A673 (cell line): ENCODE results near the gene ADM. TPM values are rescaled to one million over a fixed set of nuclear protein-coding genes. Genes with fewer than 3 reads are reported as not detected.
A peak's percentile ranks its signal among the peaks of the same experiment; 100 is the strongest.
"Not testable (repeated sequence)": the region's sequence is repeated elsewhere in the genome, so short reads cannot be mapped to it uniquely, and the experiment has no call there.

Experiments
- BruUV-seq: library from RNA; stranded (reverse); fragments of 400-500 nt; replicated peaks from 2 replicates; lab custom pipeline; 2021; lab: Mats Ljungman, UMichigan
- CTCF ChIA-PET: fragments of 300-600 bp; sonication (Branson Sonifier 250); formaldehyde crosslinking; loops from one replicate; lab custom pipeline; 2022; ENCODE audit warnings: antibody characterized with exemption; lab: Charles Lee
- POLR2A ChIA-PET: fragments of 300-600 bp; sonication (Branson Sonifier 250); formaldehyde crosslinking; loops from one replicate; lab custom pipeline; 2022; ENCODE audit warnings: antibody characterized with exemption; ENCODE audit not compliant: low non-redundant PET; lab: Charles Lee
- DNase-seq: peaks from one replicate; pipeline ENCODE4 v3.0.0-alpha.2; 2015; ENCODE audit warnings: low spot score
- H3K27ac ChIP-seq: fragments of 200-600 bp; sonication (generic); 2 replicates; pipeline ENCODE4 v1.5.1; 2016; ENCODE audit warnings: mixed run types, low read depth, mild to moderate bottlenecking, mixed read lengths, antibody characterized with exemption, low read length; ENCODE audit not compliant: poor library complexity, severe bottlenecking
- H3K27me3 ChIP-seq: fragments of 200-600 bp; sonication (generic); replicated peaks from 2 replicates; pipeline ENCODE4 v1.6.1; 2017; ENCODE audit warnings: mixed run types, low read depth, mild to moderate bottlenecking, mixed read lengths, antibody characterized with exemption, low read length; ENCODE audit not compliant: insufficient read depth, poor library complexity
- H3K36me3 ChIP-seq: fragments of 200-600 bp; sonication (generic); 2 replicates; pipeline ENCODE4 v1.6.1; 2016; ENCODE audit warnings: mixed run types, mild to moderate bottlenecking, mixed read lengths, antibody characterized with exemption, low read length; ENCODE audit not compliant: insufficient read depth, poor library complexity, severe bottlenecking
- H3K4me1 ChIP-seq: fragments of 200-600 bp; sonication (generic); 2 replicates; pipeline ENCODE4 v1.6.1; 2017; ENCODE audit warnings: mixed run types, mild to moderate bottlenecking, mixed read lengths, antibody characterized with exemption, low read length; ENCODE audit not compliant: insufficient read depth, poor library complexity, severe bottlenecking
- H3K4me3 ChIP-seq: fragments of 200-600 bp; sonication (generic); 2 replicates; pipeline ENCODE4 v1.5.1; 2016; ENCODE audit warnings: low read depth, mixed run types, mild to moderate bottlenecking, mixed read lengths, low read length; ENCODE audit not compliant: poor library complexity, severe bottlenecking
- H3K9me3 ChIP-seq: fragments of 200-600 bp; sonication (generic); 2 replicates; pipeline ENCODE4 v1.6.1; 2016; ENCODE audit warnings: mixed run types, low read depth, mild to moderate bottlenecking, mixed read lengths, antibody characterized with exemption, low read length; ENCODE audit not compliant: poor library complexity, severe bottlenecking
- CTCF ChIP-seq: fragments of 300-800, 200-600 bp; sonication (generic); conservative IDR thresholded peaks from 2 replicates; pipeline ENCODE4 v1.5.1; 2017; ENCODE audit warnings: low read depth, mild to moderate bottlenecking, antibody characterized with exemption, low read length, moderate library complexity, mixed read lengths
- EZH2 ChIP-seq: fragments of 200-600 bp; sonication (generic); IDR thresholded peaks from 2 replicates; pipeline ENCODE4 v1.6.1; 2017; ENCODE audit warnings: borderline replicate concordance, low read depth, mild to moderate bottlenecking, mixed read lengths, antibody characterized with exemption, low read length; ENCODE audit not compliant: poor library complexity, severe bottlenecking
- intact Hi-C: fragments of 100-400 bp; cut with micrococcal nuclease; formaldehyde crosslinking; loops from one replicate; pipeline ENCODE4 v1.10.0; 2022; ENCODE audit not compliant: unreplicated experiment
- total RNA-seq: library from RNA; stranded (reverse); gene quantifications from 2 replicates; pipeline ENCODE4 v1.2.3, GENCODE V29; 2021

ADM gene
- total RNA-seq, 1 experiment from 2014 or later: 3.8 TPM

GRCh38 chr11:10261821-10262220 is 43.1 kb upstream of the ADM start:
- peak; percentile 22 for DNase-seq
- TF ChIP-seq EZH2 (no peak), CTCF (no peak)
- H3K36me3 ChIP-seq: no peaks in the 10 kb centered on the region
- H3K4me3 ChIP-seq: no peak overlapping the region
- no peaks in the 10 kb centered on the region for H3K27me3 ChIP-seq
- H3K4me1 ChIP-seq: peaks cover 5% of the 10 kb centered on the region
- no peak overlapping the region for H3K27ac ChIP-seq
- no peaks in the 10 kb centered on the region for H3K9me3 ChIP-seq
- intact Hi-C loops: no loop called here
- CTCF ChIA-PET: no interaction called here
- POLR2A ChIA-PET: no interaction called here
- BruUV-seq: no TSS peak

GRCh38 chr11:10263929-10264328 is 40.9 kb upstream of the ADM start:
- POLR2A ChIA-PET: no interaction called here
- peak; percentile 37 for DNase-seq
- H3K27ac ChIP-seq: no peak overlapping the region
- no peaks in the 10 kb centered on the region for H3K27me3 ChIP-seq
- intact Hi-C loops: no loop called here
- no TSS peak for BruUV-seq
- H3K36me3 ChIP-seq: no peaks in the 10 kb centered on the region
- H3K4me3 ChIP-seq: no peak overlapping the region
- CTCF ChIA-PET: no interaction called here
- TF ChIP-seq EZH2 (no peak), CTCF (no peak)
- H3K4me1 ChIP-seq: peaks cover 5% of the 10 kb centered on the region
- H3K9me3 ChIP-seq: no peaks in the 10 kb centered on the region

- CTCF ChIA-PET, DNase-seq, intact Hi-C loops, POLR2A ChIA-PET, H3K27ac ChIP-seq, BruUV-seq, H3K36me3 ChIP-seq, H3K9me3 ChIP-seq, H3K4me3 ChIP-seq, H3K27me3 ChIP-seq, H3K4me1 ChIP-seq: not testable (repeated sequence)
Measured at GRCh38 chr11:10264716-10265115, 40.2 kb upstream of the ADM start.

GRCh38 chr11:10265936-10266335 is 38.9 kb upstream of the ADM start:
- intact Hi-C loops: no loop called here
- Histone ChIP-seq H3K9me3 (no peaks in the 10 kb centered on the region), H3K4me3 (no peak overlapping the region), H3K36me3 (no peaks in the 10 kb centered on the region), H3K27me3 (no peaks in the 10 kb centered on the region), H3K4me1 (peaks cover 5% of the 10 kb centered on the region), H3K27ac (no peak overlapping the region)
- TF ChIP-seq CTCF: no peak
- no peak for TF ChIP-seq EZH2
- BruUV-seq: no TSS peak
- DNase-seq: no peak
- CTCF ChIA-PET: interaction anchor here (0.6 kb wide), 1 partner anchor 549 kb away, joined by 3 read pairs; no protein-coding TSS in a partner anchor
- POLR2A ChIA-PET: no interaction called here
